C4-2B (cell line): ENCODE measurements around the gene TMEM156.
"Not testable (repeated sequence)": the region's sequence is repeated elsewhere in the genome, so short reads cannot be mapped to it uniquely, and the experiment has no call there.

Source experiments
- H3K27ac ChIP-seq: fragments of 450-650 bp; 2 replicates; pipeline ENCODE4 v1.5.1; 2017
- CTCF ChIP-seq: fragments of 450-650 bp; conservative IDR thresholded peaks from 2 replicates; pipeline ENCODE4 v1.5.1; 2017; ENCODE audit warnings: mild to moderate bottlenecking
- ZFX ChIP-seq: fragments of 450-650 bp; IDR thresholded peaks from 2 replicates; pipeline ENCODE4 v1.6.1; 2017

TMEM156 gene

GRCh38 chr4:38967260-38968095 is 64.7 kb downstream of the TMEM156 start:
- TF ChIP-seq CTCF (no peak), ZFX (no peak)
- no peak overlapping the region for H3K27ac ChIP-seq

- H3K27ac ChIP-seq: no peak overlapping the region
- TF ChIP-seq CTCF (no peak), ZFX (no peak)
Observed at GRCh38 chr4:38965866-38966265, 66.3 kb downstream of the TMEM156 start.

GRCh38 chr4:38964942-38965775 is 67.0 kb downstream of the TMEM156 start:
- TF ChIP-seq CTCF (no peak), ZFX (no peak)
- no peak overlapping the region for H3K27ac ChIP-seq

GRCh38 chr4:38959248-38959647 is 73.0 kb downstream of the TMEM156 start:
- H3K27ac ChIP-seq: not testable (repeated sequence)

GRCh38 chr4:38958453-38959190 is 73.6 kb downstream of the TMEM156 start:
- no peak for TF ChIP-seq CTCF
- no peak for TF ChIP-seq ZFX
- no peak overlapping the region for H3K27ac ChIP-seq

GRCh38 chr4:38957893-38958292 is 74.3 kb downstream of the TMEM156 start:
- TF ChIP-seq ZFX: no peak
- no peak for TF ChIP-seq CTCF
- H3K27ac ChIP-seq: no peak overlapping the region

- no peak overlapping the region for H3K27ac ChIP-seq
- TF ChIP-seq ZFX: no peak
- no peak for TF ChIP-seq CTCF
Observed at GRCh38 chr4:38957261-38957815, 74.9 kb downstream of the TMEM156 start.
